ENCODE data around the gene KRT12.
"Not testable (repeated sequence)": the region's sequence is repeated elsewhere in the genome, so short reads cannot be mapped to it uniquely, and the experiment has no call there.

The KRT12 gene

GRCh38 chr17:40883626-40884334 lies 16.8 kb upstream of the KRT12 start:
- DNase-seq: no peak

GRCh38 chr17:40883031-40883430 lies 16.0 kb upstream of the KRT12 start:
- DNase-seq: no peak

GRCh38 chr17:40879026-40879425 lies 12.0 kb upstream of the KRT12 start:
- no peak for DNase-seq

DNA sequence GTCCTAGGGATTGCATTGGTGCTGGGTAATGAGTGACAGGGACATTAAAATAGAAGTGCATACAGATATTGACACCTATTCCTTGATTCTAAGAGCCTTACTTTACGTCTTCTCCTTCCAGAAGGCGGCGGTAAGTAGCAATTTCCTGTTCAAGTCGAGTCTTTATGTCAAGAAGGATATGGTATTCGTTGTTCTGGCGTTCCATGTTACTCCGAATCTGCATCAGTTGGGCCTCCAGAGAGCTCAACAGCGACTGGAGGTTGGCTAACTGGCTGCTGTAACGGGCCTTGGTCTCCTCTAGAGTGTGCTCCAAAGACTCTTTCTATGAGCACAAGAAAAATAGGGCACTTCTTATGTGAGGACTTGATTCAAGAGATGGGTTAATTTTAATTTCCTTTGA lies 11.0 kb upstream of the KRT12 start:
- DNase-seq: no peak

DNA sequence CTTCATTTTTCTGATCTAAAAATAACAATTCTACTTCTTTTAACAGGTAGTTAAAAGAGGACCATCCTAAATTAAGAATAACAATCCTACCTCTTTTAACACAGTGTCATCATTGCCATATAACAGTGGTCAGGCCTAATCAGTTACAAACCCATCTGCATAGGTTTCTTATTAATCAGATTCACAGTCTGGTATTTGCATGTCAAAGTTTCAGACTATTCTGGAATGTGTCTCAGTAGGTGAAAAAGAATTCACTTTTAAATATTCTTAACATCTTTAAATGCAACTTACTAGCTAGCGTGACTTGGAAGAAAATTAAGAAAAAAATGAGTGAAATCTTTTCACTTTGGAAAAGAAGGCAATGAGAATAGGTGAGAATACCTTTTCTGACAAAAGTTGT lies 6.8 kb upstream of the KRT12 start:
- no peak for DNase-seq

DNA sequence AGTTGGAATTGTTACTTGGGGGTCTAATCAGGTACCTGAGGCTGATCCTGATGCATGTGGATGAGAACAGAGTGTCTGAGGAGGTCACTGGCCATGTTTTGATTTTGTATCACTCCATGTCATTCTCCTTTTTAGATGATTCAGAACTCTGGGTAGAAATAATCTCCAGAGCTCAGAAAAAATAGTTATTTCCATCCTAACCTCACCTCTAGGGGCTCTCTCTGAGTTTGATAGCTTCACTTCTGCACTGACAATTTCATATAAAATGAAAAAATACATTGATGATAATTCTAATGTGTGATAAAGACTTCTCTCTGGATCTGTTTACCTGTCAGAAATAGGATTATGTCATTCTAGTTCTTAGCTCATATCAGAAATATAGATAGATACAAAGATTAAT lies 6.2 kb upstream of the KRT12 start:
- no peak for DNase-seq

GRCh38 chr17:40872416-40872815 lies 5.4 kb upstream of the KRT12 start:
- no peak for DNase-seq

GRCh38 chr17:40871316-40871715 lies 4.3 kb upstream of the KRT12 start:
- DNase-seq: no peak

DNA sequence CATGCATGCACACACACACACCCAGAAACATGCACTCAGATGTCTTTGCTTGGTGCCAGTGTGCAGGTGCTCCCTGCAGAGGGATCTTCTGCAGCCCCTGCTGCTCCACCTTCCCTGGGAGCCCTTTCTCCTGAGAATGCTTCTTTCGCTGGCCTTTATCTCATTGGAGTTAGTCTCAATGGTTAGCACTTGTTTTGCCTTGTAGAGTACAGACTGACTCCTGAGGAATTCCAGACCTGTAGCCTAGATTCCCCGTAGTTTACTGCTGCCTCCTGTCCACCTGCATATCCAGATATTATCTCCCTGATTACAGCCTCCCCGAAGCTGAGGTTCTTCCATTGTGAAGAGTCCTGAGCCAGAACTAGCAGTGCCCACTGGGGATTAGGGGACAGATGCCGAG lies 3.1 kb upstream of the KRT12 start:
- DNase-seq: no peak

DNA sequence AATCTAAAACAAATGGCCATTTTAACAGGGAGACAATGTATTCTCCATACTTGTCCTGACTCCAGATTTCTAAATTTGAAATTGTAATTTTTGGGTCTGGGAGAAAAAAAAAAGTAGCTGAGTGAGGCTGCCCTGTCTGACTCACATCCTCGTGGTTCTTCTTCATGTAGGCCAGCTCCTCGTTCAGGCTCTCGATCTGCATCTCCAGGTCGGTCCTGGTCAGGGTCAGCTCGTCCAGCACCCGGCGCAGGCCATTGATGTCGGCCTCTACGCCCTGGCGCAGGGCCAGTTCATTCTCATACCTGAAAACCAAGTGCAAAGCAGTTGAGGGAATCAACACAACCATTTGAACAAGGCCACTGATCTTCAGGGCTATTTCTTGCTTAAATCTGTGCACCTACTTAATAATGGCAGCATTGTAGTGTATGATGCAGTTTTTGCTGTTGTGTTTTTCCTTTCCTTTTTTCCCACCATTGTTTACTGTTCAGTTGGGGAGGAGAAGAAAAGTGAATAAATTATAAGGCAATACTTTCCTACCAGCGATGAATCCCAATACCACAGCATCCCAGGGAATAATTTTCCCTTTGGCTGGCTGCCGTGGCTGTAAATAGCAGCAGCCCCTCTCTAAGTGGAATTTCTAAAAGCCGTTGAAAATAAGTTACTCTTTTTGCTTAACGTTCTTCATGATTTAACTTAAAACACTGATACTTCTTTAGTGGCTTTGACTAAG lies 2.2 kb downstream of the KRT12 start:
- no peak for DNase-seq

DNA sequence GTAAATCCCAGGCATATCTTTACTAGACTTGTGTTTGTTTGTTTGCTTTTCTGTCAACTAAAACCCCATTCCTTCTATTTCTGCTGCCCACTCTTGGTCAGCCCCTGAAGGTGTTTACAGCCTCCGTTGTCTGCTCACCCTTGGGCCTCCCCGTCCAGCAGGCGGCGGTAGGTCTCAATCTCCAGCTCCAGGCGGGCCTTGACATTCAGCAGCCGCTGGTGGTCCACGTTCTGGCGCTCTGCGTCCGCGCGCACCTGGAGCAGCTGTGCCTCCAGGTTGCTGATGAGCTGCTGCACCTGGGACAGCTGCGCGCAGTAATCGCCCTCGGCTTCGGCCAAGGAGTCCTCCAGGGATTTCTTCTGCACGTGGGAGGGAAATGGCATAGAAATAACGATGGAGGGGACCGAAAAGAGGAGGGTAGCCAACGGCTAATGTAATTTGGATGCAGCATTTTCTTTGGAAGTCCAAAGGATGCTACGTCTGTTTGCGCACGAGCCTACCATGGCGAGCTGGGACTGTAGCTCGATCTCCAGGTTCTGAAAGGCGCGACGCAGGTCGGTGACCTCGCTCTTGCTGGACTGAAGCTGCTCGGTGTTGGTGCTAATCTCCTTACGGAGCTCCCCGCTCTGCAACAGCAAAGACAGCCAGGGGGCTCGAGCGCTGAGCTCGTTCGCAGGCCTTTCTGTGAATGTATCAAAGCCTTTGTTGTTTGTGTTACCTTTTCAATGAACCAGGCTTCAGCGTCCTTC lies 3.9 kb downstream of the KRT12 start:
- DNase-seq: no peak

- DNase-seq: no peak
Measured at GRCh38 chr17:40859536-40859935, 7.5 kb downstream of the KRT12 start.

DNA sequence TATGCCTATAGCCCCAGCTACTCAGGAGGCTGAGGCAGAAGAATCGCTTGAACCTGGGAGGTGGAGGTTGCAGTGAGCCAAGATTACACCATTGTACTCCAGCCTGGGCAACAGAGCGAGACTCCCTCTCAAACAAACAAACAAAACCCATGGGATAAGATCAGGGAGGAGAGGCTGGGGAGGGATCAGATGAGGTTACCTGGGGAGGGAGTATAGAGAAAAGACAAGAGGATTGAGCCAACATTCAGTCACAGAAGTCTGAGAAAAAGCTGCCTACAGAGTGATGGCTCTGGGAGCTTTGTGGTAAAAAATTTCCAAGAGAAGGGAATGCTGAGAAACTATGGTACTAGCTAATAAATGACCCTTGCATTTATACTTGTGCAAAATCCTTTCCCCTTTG lies 8.4 kb downstream of the KRT12 start:
- not testable (repeated sequence) for DNase-seq

DNA sequence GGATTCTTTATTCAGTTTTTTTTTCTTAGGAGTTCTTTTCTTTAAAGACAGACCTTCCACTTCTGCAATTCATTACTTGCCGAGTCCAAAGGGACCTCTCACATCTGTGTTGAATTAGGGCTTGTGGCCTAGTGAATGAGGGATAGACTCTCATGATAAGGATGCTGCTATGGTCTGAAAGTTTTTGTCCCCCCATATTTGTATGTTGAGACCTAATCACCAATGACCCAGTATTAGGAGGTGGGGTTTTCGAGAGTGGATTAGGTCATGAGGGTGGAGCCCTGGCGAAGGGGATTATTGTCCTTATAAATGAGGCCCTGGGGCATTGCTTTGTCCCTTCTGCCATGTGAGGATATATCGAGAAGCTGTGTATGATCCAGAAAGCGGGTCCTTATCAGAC lies 9.5 kb downstream of the KRT12 start:
- no peak for DNase-seq

DNA sequence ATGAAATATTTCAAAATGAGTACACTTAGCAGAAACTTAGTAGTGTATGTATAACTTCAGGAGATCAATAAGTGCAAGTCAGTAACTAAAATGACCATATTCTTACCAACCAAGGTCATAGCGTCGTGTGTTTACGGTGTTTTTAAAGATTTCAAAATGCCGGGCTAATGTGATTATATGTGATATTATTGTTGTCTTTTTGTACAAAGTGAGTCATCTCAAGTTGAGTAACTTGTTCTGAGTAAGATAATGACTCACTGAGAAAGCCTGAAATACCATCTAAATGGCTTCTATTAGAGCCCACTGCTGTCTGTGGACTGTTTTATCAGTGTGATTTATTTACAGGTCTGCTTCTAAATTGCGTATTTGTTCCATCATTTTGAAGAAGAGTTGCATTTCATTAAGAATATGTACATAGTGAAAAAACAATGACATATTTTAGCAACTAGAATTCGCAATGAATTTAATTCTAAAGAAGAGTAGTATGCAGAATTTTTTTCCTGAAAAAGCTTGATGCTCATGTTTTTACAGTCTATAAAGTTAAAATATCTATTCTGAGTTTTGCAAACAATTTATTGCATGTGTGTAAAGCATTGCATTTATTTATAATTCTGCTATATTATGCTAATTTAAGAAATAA lies 12.7 kb downstream of the KRT12 start:
- DNase-seq: no peak

GRCh38 chr17:40852364-40852763 lies 14.7 kb downstream of the KRT12 start:
- no peak for DNase-seq

DNA sequence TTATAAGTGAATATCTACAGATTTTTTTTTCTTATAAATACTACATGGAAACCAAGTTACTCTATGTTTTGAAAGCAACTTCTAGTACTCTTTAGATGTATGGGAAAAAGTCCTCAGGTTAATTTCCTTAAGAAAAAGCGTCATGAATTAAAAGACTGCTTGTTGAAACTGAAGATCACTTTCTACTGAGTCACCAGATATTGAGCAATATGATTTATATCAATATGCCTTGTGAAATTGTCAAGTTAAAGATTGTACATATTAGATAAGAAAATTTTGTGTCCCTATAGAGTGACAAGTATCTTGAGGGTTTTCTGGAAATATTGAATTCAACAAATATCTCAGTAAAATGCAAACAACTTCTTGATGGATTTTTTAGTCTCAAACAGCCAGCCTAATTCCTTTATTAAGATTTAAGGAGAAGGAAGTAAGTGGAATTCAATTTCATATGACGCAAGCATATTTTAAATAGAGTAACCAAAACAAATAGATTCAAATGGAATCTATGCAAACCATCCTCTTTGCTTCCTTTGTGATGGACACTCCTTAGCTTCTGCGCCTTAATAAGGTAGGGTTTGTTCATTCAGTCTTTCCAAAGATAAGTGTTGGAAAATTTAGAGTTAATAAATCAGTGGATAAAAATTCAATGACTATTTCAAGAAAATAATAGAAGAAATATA lies 16.6 kb downstream of the KRT12 start:
- DNase-seq: no peak

DNA sequence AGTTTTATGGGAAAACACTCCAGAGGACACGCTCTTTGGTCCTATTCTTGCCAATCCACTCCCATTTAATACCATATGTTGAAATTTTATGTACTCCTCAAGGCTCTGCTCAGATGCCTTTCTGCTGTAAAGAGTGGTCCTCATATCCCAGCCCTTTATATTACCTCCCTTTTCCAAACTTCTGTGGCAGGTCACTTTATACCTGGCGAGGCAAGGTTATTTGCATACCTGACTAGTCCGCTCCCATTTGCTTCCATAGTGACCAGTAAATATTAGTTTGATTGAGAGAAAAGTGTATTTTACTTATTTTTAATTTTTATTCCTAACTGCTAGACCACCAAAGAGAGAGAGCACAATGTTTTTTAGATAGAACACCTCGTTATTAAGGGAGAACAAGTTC lies 17.3 kb downstream of the KRT12 start:
- DNase-seq: no peak

GRCh38 chr17:40848583-40849235 lies 18.3 kb downstream of the KRT12 start:
- no peak for DNase-seq

DNA sequence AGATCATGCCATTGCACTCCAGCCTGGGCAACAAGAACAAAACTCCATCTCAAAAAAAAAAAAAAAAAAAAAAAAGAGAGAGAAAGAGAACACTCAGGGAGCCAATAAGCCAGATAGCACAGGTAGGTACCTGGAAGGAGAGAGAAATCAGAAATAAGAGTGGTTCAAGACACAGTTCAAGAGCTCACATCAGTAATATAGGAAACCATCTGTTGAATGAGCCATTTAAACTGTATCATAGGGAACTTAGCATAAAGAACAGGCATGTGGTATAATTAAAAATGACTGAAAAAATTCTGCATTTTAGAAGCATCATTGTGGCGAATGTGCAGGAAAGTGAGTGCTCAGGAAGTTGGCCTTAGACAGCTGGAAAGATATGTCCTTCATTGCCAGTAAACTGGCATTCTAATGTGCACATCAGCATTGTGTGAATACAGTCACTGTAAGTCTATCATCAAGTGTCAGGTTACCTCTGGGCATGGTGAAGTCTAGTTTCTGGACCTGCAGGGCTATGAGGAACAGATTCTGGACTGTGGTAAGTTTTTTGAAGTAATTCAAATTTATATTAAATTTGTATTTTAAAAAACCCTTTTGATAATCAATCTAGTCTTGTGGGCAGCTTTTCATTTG lies 20.4 kb downstream of the KRT12 start:
- DNase-seq: no peak

DNA sequence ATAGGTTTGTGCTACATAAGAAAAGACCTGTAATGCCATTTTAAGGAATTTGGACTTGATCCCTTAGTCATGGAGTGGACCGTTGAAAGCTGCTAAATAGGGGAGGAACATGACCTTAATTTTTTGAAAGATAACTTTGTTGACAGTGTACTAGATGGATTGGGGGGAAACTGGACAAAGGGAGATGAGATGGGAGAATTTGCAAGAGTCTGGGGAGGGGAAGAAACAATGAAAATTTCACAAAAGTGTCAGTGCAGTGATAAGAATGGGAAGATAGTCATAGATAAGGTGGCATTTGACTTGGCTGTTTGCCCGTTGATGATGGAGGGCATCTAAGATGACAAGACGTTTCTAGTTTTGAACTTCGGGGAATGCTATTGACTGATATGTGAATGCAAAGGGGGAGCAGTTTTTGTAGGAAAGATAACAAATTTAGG lies 22.3 kb downstream of the KRT12 start:
- no peak for DNase-seq

DNA sequence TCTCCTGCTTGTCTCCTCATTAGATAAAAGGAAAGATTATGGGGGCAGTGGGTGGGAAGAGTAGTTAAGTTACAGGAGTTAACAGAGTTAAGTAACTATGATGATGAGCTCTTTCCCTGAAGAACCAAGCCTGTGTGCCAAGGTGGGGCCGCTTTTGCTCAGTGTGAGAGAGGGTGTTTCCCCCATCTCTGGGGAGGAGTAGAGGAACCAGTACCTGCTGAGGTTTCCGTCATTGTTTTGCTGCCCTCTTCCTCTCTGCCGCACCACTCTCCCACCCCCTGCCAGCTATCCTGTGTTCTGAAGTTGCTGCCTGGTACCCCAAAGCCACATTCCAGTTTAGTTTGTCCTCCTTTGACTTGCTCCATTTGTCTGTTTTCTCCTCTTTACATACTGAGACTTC lies 23.8 kb downstream of the KRT12 start:
- no peak for DNase-seq

Measured in activated T-cell treated with anti-CD3 and anti-CD28 coated beads, Interleukin-2, amount 50 U/mL, for 1 hour (primary cell).